GM03348 (cell line): ENCODE data around the gene DMD.
"Not testable (repeated sequence)": the region's sequence is repeated elsewhere in the genome, so short reads cannot be mapped to it uniquely, and the experiment has no call there.

Experiments used
- DNase-seq: peaks from one replicate; pipeline ENCODE4 v3.0.0; 2012; ENCODE audit warnings: low spot score

The DMD gene

GRCh38 chrX:33149580-33149979 lies 61.8 kb downstream of the DMD start:
- DNase-seq, result no peak

GRCh38 chrX:33149085-33149484 lies 62.3 kb downstream of the DMD start:
- no peak for DNase-seq

- no peak for DNase-seq
Observed at GRCh38 chrX:33142331-33142730, 69.0 kb downstream of the DMD start.

GRCh38 chrX:33138677-33139249 lies 72.6 kb downstream of the DMD start:
- DNase-seq, result no peak

- DNase-seq, result no peak
Observed at GRCh38 chrX:33134164-33134563, 77.2 kb downstream of the DMD start.

GRCh38 chrX:33133320-33133719 lies 78.0 kb downstream of the DMD start:
- no peak for DNase-seq

GRCh38 chrX:33132569-33132968 lies 78.8 kb downstream of the DMD start:
- no peak for DNase-seq

GRCh38 chrX:33129607-33130006 lies 81.7 kb downstream of the DMD start:
- DNase-seq, result no peak

GRCh38 chrX:33128048-33128805 lies 83.1 kb downstream of the DMD start:
- no peak for DNase-seq

- DNase-seq, result no peak
Observed at GRCh38 chrX:33126469-33126868, 84.9 kb downstream of the DMD start.

GRCh38 chrX:33109858-33110257 lies 101.5 kb downstream of the DMD start:
- no peak for DNase-seq

- DNase-seq, result no peak
Observed at GRCh38 chrX:33106737-33107136, 104.6 kb downstream of the DMD start.

- no peak for DNase-seq
Observed at GRCh38 chrX:33095079-33095478, 116.3 kb downstream of the DMD start.

GRCh38 chrX:33087411-33087810 lies 123.9 kb downstream of the DMD start:
- no peak for DNase-seq

GRCh38 chrX:33086886-33087285 lies 124.5 kb downstream of the DMD start:
- DNase-seq, result no peak

GRCh38 chrX:33082371-33082770 lies 129.0 kb downstream of the DMD start:
- DNase-seq, result no peak

GRCh38 chrX:33078273-33078672 lies 133.1 kb downstream of the DMD start:
- no peak for DNase-seq

- not testable (repeated sequence) for DNase-seq
Observed at GRCh38 chrX:33073660-33074059, 137.7 kb downstream of the DMD start.

- DNase-seq, result no peak
Observed at GRCh38 chrX:33065415-33065814, 145.9 kb downstream of the DMD start.

GRCh38 chrX:33062041-33062440 lies 149.3 kb downstream of the DMD start:
- no peak for DNase-seq

GRCh38 chrX:33053001-33053400 lies 158.3 kb downstream of the DMD start:
- DNase-seq, result no peak

- no peak for DNase-seq
Observed at GRCh38 chrX:33045882-33046281, 165.5 kb downstream of the DMD start.

- no peak for DNase-seq
Observed at GRCh38 chrX:33045245-33045644, 166.1 kb downstream of the DMD start.

- DNase-seq, result no peak
Observed at GRCh38 chrX:33041141-33041540, 170.2 kb downstream of the DMD start.
